ENCODE measurements around the gene CIAO2B. TPM values are rescaled to one million over a fixed set of nuclear protein-coding genes. Genes with fewer than 3 reads are reported as not detected.
A peak's percentile ranks its signal among the peaks of the same experiment; 100 is the strongest.

The CIAO2B gene
- total RNA-seq, 1 donor from 2014 or later = 54.5 TPM

DNA sequence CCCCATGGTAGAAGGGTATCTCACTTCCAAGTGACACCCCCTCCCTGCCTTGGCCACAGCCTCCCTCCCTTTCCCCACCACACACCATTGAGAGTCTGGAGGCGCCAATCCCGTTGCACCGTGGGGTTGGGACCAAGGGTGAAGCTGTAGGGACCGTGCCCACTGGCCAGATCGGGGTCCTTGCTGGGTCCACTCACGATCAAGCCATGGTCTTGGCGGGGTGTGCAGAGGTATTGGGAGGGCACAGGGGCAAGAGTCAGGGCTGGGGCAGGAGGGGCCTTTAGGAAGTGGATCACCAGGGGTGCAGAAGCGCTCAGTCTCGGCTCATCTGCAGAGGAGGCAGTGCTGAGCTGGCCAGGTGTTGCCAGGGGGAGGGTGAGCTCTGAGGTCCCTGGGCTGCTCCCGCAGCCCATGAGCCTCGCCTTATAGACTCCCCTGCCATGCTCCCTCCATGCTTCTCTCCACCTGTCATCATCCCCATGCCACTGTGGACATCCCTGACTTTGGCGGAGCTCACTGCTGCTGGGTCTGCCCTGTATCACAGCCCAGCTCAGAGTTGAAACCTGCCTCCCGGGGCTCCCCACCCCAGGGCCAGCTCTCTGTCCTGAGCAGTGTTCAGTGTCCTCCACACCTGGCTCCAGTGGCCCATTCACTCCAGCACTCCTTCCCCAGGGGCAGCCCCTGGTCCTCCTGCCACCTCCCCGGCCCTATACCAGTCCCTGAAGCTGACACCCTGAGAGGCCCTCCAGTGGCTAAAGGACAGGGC is 23.8 kb downstream of the CIAO2B start:
- peaks cover 25% of the 10 kb centered on the region for H3K27me3 Mint-ChIP-seq (ENCODE audit: low read depth)

DNA sequence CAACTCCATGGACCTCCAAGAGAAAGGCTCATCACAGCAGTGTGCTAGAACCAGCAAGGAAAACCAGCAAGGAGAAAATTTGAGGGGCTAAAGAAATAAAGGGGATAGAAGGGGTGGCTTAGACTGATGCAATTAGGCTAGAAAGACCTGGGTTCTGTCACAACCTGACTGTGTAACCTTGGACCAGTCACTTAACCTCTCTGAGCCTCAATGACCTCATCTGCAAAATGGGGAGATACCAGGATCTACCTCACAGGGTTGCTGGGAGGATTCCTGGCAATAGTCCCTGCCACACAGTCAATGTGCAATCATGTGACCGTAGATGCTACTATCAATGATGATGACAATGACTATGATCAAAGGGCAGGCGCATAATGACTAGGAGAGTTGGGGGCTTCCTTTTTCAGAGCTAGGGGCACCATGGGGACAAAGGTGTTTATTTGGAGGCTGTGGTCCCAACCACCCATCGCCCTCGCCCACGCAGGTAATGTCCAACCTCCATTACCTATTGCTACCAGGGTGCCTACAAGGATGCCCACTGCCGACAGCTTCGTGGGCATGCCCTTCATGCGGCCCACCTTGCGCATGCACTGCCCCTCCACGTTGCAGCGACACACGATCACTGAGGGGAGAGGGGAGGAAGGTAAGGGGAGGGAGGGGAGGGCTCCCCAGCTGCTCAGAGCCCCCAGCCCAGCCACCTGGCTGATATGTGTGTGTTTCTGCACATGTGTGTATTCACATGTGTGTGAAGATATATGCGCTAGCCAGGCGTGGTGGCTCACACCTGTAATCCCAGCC is 25.2 kb downstream of the CIAO2B start:
- DNase-seq (ENCODE audit: low spot score in 2 of 2, unreplicated experiment in 2 of 2) = no peak
- H3K36me3 Mint-ChIP-seq = no peaks in the 10 kb centered on the region
- TF ChIP-seq, protein P1, sequence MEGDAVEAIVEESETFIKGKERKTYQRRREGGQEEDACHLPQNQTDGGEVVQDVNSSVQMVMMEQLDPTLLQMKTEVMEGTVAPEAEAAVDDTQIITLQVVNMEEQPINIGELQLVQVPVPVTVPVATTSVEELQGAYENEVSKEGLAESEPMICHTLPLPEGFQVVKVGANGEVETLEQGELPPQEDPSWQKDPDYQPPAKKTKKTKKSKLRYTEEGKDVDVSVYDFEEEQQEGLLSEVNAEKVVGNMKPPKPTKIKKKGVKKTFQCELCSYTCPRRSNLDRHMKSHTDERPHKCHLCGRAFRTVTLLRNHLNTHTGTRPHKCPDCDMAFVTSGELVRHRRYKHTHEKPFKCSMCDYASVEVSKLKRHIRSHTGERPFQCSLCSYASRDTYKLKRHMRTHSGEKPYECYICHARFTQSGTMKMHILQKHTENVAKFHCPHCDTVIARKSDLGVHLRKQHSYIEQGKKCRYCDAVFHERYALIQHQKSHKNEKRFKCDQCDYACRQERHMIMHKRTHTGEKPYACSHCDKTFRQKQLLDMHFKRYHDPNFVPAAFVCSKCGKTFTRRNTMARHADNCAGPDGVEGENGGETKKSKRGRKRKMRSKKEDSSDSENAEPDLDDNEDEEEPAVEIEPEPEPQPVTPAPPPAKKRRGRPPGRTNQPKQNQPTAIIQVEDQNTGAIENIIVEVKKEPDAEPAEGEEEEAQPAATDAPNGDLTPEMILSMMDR (IDR thresholded peaks at IDR 0.05; ENCODE audit: unreplicated experiment) = no peak
- peaks cover 13% of the 10 kb centered on the region for H3K27me3 Mint-ChIP-seq (ENCODE audit: low read depth)
- no peaks in the 10 kb centered on the region for H3K9me3 Mint-ChIP-seq
- H3K4me3 Mint-ChIP-seq = no peak overlapping the region
- peaks cover 26% of the 10 kb centered on the region for H3K4me1 Mint-ChIP-seq
- no peak overlapping the region for H3K27ac Mint-ChIP-seq

More for the DNA sequence above, 23.8 kb downstream of the CIAO2B start:
- Mint-ChIP-seq H3K36me3 (no peaks in the 10 kb centered on the region), H3K4me1 (peaks cover 12% of the 10 kb centered on the region), H3K9me3 (no peaks in the 10 kb centered on the region), H3K4me3 (no peak overlapping the region), H3K27ac (no peak overlapping the region)
- TF ChIP-seq, protein P1 (IDR thresholded peaks at IDR 0.05; ENCODE audit: unreplicated experiment) = peak; percentile 4
- DNase-seq (ENCODE audit: low spot score in 2 of 2, unreplicated experiment in 2 of 2) = no peak

DNA sequence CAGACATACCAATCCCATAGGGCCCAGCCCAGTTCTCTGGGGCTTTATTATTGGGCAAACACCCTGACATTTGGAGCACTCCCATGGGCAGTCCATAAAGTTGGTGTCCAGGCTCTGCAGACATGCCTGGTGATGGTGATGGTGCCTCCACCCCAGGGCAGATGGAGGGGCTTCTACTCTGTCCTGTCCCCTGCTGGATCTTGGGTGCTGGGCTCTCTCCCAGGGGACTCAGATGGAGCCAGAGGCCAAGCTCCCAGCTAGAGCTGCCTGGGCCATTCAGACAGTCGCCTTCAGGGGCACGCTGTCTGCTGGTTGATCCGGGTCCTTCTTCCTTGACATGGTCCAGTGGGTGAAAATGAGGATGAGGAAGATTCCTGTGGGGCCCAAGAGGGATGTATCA is 26.1 kb downstream of the CIAO2B start:
- Mint-ChIP-seq H3K4me1 (peaks cover 28% of the 10 kb centered on the region), H3K9me3 (no peaks in the 10 kb centered on the region), H3K27ac (no peak overlapping the region), H3K36me3 (no peaks in the 10 kb centered on the region), H3K27me3 (ENCODE audit: low read depth) (peaks cover 13% of the 10 kb centered on the region), H3K4me3 (no peak overlapping the region)
- TF ChIP-seq, protein P1 (IDR thresholded peaks at IDR 0.05; ENCODE audit: unreplicated experiment) = no peak
- DNase-seq (ENCODE audit: low spot score in 2 of 2, unreplicated experiment in 2 of 2) = no peak

DNA sequence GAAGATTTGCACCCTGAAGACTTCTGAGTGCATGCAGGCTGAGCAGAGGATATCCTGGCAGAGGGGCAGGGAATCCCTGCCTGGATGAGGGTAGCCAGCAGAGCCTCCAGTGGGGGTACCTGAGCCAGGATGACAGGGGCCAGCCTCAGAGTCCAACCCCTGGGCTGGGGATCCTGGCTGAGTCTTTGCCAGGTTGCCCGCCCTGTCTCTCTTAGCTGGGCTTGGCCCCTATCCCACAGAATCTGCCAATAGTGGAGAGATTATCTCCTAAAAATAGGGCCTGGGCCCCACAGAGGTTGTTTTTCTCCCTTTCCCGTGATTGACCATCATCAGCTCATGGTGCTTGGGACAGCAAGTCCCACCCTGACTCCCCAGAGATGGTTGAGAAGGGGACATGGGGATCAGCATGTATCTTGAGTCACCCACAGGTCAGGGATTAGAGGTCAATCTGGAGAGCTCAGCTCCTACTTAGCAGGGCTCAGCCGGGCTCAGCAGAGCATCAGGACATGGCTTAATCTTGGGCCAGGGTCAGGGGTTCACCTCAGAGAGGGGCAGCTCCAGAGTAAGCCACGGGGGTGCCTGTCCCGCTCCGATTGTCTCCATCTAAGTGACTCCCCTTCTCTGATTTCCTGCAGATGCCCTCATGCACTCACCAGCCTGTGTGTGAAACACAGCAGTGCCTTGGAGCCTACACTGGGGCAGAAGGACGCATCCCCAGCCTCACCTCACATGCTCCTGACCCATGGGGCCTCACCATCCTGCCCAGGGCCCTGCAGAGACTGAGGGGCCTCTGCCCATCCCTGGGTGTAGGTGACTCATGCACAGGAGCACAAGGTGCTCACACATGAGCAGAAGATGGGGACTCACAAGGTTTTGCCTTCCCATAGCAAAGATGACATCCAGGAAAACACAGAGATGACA is 27.0 kb downstream of the CIAO2B start:
- Mint-ChIP-seq H3K36me3 (no peaks in the 10 kb centered on the region), H3K27me3 (ENCODE audit: low read depth) (peaks cover 13% of the 10 kb centered on the region), H3K4me1 (peaks cover 33% of the 10 kb centered on the region), H3K27ac (no peak overlapping the region), H3K9me3 (no peaks in the 10 kb centered on the region), H3K4me3 (no peak overlapping the region)
- DNase-seq (ENCODE audit: low spot score in 2 of 2, unreplicated experiment in 2 of 2) = no peak
- TF ChIP-seq, protein P1 (IDR thresholded peaks at IDR 0.05; ENCODE audit: unreplicated experiment) = no peak

All from mesothelial cell of epicardium (in vitro differentiated cells).